ENCODE measurements around the gene MME.

GRCh38 chr3:155038203-155038554 lies 41.9 kb upstream of the MME start:
- TF ChIP-seq CTCF (IDR thresholded peaks at IDR 0.05 in 2 of 3, conservative IDR thresholded peaks at IDR 0.05 in 1 of 3; ENCODE audit: control insufficient read depth in 2 of 3, extremely low read depth in 1 of 3, insufficient read depth in 1 of 3, low read depth in 3 of 3, low read length in 3 of 3), result no peak
- TF ChIP-seq POLR2A (IDR thresholded peaks at IDR 0.05; ENCODE audit: low read depth, low read length), result no peak
- TF ChIP-seq, protein P1, sequence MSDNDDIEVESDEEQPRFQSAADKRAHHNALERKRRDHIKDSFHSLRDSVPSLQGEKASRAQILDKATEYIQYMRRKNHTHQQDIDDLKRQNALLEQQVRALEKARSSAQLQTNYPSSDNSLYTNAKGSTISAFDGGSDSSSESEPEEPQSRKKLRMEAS (IDR thresholded peaks at IDR 0.05; ENCODE audit: low read depth, low read length), result no peak
- TF ChIP-seq, protein P2, sequence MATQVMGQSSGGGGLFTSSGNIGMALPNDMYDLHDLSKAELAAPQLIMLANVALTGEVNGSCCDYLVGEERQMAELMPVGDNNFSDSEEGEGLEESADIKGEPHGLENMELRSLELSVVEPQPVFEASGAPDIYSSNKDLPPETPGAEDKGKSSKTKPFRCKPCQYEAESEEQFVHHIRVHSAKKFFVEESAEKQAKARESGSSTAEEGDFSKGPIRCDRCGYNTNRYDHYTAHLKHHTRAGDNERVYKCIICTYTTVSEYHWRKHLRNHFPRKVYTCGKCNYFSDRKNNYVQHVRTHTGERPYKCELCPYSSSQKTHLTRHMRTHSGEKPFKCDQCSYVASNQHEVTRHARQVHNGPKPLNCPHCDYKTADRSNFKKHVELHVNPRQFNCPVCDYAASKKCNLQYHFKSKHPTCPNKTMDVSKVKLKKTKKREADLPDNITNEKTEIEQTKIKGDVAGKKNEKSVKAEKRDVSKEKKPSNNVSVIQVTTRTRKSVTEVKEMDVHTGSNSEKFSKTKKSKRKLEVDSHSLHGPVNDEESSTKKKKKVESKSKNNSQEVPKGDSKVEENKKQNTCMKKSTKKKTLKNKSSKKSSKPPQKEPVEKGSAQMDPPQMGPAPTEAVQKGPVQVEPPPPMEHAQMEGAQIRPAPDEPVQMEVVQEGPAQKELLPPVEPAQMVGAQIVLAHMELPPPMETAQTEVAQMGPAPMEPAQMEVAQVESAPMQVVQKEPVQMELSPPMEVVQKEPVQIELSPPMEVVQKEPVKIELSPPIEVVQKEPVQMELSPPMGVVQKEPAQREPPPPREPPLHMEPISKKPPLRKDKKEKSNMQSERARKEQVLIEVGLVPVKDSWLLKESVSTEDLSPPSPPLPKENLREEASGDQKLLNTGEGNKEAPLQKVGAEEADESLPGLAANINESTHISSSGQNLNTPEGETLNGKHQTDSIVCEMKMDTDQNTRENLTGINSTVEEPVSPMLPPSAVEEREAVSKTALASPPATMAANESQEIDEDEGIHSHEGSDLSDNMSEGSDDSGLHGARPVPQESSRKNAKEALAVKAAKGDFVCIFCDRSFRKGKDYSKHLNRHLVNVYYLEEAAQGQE (IDR thresholded peaks at IDR 0.05; ENCODE audit: low read depth, low read length), result no peak
- TF ChIP-seq MTA3 (IDR thresholded peaks at IDR 0.05; ENCODE audit: borderline replicate concordance, low read length), result no peak
- no peak for TF ChIP-seq RFX5 (IDR thresholded peaks at IDR 0.05; ENCODE audit: low read depth, low read length)
- TF ChIP-seq TCF7 (IDR thresholded peaks at IDR 0.05; ENCODE audit: borderline replicate concordance), result no peak
- TF ChIP-seq NFXL1 (IDR thresholded peaks at IDR 0.05; ENCODE audit: borderline replicate concordance), result no peak
- TF ChIP-seq, protein P3, sequence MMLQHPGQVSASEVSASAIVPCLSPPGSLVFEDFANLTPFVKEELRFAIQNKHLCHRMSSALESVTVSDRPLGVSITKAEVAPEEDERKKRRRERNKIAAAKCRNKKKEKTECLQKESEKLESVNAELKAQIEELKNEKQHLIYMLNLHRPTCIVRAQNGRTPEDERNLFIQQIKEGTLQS (IDR thresholded peaks at IDR 0.05; ENCODE audit: borderline replicate concordance, extremely low read depth, low read depth, low read length), result no peak
- no peak for TF ChIP-seq ZZZ3 (IDR thresholded peaks at IDR 0.05; ENCODE audit: control insufficient read depth, insufficient read length, low read depth)

Data from GM12878 (cell line).